HG03108 (cell line): ENCODE data around the gene MYO19.
"Not testable (repeated sequence)": the region's sequence is repeated elsewhere in the genome, so short reads cannot be mapped to it uniquely, and the experiment has no call there.

Source experiments
- ATAC-seq: cut with Tn5 transposase; IDR thresholded peaks from one replicate; pipeline ENCODE4 v1.9.1; 2021; ENCODE audit warnings: moderate library complexity; ENCODE audit not compliant: unreplicated experiment

MYO19 gene

DNA sequence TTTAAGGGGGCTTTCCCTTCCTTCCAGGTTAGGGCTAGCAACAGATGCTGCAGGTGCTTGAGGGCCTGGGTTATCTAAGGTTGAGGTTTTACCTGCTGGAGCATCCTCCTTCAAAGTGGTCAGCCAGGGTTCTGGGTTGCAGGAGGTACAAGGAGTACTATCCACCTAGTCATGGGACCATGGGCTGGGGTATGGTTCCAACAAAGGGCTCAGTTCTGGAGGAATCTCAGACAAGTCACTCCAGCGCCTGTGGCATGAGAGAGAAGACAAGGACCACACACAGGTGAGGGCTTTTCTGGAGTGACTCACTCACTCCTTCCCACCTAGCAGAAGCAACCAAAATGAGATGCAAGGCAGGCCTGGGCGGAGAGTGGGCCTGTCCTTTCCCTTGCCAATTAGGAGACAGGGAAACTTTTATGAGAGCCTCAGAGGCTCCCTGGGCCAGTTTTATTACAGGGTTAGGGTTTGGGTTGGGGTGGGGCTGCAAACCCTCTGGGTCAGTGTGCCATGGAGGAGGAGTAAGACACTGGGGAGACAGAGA, 2.2 kb downstream of the MYO19 start:
- ATAC-seq = no peak

DNA sequence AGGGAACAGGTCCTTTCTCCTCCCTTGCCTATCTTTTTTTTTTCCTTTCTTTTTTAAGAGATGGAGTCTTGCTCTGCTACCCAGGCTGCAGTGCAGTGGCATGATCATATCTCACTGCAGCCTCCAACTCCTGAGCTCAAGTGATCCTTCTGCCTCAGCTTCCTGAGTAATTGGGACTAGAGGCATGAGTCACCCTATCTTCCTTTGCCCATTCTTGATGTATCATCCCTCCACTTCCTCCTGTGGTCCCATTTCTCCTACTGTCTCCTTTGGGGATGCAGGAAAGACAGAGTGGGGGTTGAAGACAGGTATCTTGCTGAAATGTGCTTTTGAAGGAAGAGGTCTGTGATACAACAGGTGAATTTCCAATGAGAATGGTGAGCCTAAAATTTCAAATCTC, 5.5 kb downstream of the MYO19 start:
- no peak for ATAC-seq

DNA sequence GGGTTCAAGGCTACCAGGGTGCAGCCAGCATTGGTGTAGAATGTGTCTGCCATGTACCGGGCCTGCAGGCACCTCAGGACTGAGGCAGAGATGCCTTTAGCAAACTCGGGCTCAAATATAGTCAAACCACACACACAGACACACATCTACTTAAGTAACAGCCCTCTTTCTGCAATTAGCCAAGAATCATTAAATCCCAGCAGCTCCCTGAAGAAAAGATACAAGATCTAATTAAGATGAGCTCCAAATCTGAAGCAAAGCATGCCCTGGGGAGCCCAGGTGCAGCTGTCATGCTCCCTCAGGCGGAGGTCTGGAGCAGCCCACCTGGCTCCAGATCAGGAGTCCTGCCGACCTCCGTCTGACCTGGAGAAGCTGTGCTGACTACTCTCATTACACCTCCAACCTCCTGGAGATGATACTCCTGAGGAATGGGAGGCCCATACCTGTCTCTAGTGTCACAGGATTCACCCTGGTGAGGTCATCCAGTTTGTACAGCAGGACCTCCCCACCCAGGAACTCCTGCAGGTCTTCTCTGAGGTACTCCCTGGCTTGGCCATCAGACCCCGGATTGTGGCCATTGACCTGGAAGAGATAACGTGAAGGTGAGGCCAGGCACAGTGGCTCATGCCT, 6.9 kb downstream of the MYO19 start:
- no peak for ATAC-seq

DNA sequence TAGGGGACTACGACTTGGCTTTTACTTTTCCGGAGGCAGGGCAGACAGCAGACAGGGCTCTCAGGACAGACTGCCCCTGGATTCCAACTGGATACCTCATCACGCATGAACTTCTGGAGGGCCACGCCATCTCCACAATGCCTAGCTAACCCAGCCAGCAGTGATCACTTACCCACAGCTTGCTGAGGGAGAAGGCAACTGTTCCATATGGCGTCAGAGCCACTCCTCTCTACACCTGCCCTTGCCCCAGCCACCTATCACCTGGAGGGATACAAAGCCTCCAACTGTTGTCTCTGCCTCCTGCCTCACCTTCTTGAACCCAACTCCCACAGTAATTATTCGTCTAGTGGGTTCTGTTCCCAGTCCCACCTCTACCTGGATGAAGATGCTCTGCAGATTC, 8.8 kb downstream of the MYO19 start:
- ATAC-seq = no peak

DNA sequence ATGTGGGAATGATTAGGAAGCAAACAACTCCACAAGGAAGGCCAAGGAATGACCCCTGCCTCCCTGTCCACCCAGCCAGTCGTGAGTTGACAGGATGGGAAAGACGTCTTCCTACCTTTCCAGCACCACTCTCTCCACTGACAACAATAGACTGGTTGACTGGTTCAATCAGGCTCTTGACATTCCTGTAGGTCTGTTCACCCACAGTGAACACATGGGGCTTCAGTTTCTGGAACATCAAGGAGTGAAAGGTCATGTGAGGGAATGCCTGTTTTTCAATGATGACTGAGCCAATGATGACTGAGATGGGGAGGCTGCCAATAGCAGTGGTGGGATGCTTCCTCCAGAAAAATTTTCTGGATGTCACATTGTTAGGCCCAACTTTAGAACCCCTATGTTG, 9.6 kb downstream of the MYO19 start:
- no peak for ATAC-seq

DNA sequence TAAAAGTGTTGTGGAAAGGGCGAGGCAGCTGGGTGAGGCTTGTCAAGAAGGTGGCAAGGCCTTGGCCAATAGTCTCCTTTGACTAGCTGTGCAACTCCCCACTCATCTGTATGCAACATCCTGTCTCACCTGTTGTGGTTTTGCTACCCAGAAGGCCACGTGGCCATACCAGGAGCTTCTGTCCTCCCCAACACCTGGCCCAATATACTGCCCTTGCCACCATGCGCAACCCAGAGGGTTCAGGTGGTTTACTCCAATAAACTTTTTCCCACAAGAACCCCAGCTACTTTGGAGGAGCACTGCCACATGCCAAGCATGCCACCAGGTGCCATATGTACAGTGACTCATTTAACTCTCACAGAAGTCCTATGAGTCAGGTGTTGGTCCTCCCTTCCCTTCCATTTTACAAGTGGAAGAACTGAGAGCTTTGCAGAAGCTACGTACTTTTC, 10.2 kb downstream of the MYO19 start:
- ATAC-seq = no peak

DNA sequence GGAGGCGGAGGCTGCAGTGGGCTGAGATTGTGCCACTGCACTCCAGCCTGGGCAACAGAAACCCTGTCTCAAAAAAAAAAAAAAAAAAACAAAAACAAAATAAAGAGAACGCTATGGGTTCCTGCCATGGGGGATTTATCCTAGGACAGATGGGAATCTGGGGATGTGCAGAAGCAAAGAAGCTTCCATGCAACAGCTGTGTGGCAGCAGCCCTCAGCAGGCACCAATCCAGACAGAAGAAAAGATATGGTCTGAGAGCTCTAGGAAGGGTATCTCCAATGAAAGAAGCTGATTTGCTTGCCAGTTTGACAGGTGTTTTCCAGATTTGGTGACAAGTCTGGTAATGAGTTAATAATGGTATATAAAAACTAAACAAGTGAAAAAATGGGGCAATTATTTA, 11.6 kb downstream of the MYO19 start:
- no peak for ATAC-seq

DNA sequence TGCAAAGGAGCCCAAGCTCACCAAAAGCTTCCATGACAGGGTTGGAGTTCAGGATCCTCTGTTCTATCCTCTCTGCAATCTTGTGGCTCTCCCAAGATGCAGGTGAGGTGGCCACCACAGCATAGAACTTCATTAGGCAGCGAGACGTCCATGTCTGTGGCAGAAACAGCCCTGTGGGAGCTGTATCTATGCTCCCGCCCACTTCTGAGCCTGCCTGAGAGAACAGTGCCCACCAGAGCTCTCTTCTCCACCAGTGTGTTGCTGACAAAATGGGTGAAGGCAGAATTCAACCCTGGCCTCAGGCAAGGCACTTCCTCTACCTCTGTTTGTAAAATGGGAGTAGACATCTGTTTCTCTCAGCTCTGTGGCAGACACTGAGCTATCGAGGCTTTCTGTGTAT, 18.8 kb downstream of the MYO19 start:
- ATAC-seq = no peak

DNA sequence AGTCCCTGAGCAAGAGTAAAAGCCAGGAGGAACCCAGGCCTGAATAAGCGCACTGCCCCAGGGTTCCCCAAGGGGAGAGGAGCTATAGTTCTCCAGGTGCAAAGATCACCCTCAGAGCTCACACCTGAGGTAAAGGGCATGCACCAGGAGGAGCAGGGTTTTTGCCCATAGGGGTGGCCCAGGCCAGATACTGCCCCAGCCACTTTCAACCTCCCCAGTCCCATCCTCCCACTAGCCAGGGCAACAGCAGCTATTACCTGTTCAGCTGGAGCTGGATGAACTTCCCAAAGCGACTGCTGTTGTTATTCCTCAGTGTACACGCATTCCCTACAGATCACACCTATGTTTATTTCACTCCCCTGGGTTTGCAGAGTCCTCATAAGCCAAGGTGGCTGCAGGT, 19.8 kb downstream of the MYO19 start:
- no peak for ATAC-seq

DNA sequence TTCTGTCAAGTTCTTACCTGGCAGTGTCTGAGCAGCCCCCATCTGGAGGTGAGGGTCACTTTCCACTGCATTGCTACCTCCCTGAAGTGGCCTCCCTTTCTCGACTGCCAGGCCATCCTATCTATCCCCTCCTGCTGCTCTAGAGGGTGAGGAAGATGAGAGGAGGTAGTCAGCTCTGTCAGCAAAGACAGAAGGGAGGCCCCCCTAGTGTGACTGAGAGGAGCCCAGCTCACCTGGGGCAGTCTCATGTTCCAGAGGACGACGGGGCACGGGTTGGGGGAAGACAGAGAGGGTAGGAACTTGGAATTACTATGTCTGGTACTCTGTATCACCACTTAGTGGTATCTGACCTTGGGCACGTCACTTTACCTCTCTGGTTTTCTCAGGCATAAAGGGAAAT, 22.0 kb downstream of the MYO19 start:
- ATAC-seq = no peak

DNA sequence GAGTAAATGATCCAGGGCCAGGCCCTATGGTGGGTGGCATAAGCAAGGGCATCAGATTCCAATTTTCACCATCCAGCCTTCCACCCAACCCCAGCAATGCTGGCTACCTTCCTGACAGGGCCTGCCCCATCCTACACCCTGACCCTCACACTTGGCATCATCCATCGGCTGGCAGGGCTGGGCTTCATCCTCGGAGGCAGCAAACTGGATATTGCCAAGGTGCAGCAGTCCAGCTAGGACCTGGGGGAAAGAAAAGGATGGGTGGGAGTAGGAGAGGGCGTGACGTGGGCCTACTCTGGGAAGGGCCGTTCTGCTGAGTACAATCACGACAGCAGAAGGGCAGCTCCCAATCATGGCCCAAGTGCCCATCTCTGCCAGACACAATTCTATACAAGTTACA, 23.5 kb downstream of the MYO19 start:
- ATAC-seq = no peak

DNA sequence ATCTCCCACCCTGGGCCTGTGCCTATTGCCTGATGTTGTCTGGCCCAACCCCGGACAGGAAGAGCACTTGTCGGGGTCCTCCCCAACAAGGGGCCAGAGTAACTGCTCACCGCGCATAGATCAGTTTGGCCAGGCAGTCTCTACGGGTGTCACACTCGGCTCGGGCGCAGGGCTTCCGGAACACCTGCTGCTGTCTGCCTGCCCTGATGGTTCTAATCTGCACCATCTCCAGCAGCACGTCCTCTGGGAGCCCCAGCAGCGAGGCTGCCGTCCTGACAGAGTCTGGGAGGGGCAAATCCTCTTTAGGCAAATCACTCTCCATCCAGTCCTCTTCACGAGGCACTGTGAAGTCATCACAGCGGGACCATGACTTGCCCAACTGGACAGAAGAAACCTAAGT, 24.0 kb downstream of the MYO19 start:
- ATAC-seq = no peak

DNA sequence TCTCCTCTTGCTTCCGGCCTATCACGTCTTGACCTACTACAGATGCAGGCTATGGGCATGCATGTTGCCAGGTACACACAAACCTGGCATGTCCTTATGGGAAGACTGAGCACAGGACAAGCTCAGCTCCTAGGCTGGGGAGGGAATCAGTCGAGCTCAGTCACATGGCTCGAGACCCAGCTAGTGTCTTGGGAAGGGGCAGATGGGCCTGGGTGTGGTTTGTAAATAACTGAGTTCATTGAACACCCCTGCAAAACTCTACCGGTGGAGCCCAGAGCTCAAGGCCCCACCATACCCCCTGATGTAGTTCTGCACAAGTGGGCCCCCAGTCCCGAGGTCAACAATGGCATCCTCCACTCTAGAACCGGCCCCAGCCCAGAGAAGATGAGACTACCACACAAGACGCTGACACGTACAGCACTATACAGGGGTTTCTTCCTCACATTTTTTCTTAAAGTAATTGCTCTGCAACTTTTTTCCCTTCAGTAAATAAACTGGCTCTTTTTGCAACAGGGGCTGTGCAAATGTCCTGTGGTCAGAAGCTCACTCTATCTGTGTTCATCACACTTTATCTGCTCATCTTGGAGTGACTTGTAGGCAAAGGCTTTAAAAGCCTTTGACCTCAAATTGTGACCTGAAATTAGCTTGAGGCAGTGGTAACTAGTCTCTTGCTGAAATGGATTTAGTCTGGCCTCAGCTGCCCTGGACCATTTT, 25.2 kb downstream of the MYO19 start:
- ATAC-seq = no peak

DNA sequence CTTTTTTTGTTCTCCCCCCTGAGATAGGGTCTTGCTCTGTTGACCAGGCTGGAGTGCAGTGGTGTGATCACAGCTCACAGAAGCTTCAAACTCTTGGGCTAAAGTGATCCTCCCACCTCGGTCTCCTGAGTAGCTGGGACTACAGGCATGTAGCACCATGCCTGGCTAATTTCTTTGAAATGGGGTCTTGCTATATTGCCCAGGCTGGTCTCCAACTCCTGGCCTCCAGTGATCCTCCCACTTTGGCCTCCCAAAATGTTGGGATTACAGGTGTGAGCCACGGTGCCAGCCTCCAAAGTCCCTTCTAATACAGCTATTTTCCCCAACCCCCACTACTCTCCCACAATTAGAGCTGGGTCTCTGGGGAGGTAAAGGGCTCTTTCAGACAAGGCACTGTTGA, 26.2 kb downstream of the MYO19 start:
- ATAC-seq = not testable (repeated sequence)

DNA sequence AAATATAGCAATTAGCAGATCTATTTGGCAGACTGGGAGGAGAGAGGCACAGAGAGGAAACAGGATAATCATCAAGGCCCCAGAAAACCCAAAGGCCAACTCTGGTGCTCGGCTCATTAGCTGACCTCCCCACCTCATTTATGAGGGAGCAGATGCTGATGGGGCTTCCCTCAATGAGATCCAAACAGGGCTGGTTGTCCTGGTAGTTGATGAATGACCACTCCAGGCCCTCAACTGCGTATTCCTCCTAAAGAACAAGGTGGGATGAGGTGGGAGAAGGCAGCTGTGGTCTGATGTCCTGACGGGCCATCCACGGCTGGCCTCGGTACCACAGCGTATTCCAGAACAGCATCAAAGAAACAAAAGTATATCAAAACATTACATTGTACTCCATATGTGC, 27.4 kb downstream of the MYO19 start:
- ATAC-seq = no peak

DNA sequence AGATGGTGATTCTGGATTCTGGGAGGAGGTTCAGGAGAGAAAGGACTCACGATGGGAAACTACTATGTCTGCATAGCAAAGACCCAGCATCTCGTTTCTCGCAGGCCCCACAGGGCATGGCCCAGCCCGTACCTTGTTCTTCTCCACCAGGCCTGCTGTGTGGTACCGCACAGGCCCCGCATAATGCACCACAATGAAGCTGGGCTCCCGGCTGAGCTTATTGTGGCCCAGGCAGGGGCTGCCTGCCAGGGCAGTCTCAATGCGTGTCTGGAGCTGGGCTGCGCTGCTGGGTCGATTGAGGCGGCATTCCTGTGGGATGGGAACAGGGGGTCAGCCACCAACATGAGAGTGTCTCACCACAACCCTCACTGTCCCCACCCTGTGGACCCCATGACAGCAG, 27.8 kb downstream of the MYO19 start:
- no peak for ATAC-seq

DNA sequence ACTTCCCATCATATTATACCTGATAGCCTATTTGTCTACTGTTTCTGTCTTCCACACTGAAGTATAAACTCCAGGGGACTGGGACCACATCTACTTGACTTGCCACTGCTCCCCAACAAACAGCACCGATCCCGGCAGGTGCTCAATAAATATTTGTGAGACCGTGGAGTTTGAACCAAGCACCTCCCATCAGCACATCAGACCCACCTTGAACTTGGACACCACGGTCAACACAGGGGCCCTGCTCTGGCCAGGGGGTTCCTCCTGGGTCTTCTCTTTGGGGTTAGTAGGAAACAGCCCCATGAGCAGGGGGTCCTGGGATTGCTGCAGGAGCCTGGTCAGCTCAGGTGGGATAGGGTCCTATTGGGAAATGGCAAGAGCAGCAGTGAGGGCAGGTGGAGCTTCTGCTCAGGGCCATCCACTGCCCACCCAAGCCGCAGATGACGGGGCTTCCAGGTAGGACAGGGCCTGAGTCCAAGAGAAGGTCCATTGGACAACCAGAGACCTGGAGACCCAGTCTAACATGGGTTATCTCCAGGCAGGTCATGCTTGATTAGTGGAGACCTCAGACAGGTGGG, 28.3 kb downstream of the MYO19 start:
- no peak for ATAC-seq

DNA sequence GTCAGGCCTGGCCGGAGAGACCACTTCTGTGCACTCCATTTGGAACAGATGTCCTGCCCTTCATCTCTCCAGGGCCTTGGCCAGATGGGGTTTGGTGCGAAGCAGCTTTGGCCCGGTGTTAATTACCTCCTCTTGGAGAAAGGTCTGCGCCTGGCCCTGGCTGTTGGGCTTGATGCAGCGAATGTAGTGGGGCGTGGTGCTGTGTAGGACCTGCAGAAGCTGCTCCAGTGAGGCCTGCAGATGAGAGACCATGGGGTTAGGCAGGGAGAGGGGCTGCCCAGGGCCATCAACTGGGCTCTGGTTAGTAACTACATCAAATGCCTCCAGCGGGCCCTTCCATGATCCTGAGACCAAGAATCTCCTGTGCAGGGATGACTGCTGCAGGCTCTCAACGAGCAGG, 29.5 kb downstream of the MYO19 start:
- ATAC-seq = no peak

DNA sequence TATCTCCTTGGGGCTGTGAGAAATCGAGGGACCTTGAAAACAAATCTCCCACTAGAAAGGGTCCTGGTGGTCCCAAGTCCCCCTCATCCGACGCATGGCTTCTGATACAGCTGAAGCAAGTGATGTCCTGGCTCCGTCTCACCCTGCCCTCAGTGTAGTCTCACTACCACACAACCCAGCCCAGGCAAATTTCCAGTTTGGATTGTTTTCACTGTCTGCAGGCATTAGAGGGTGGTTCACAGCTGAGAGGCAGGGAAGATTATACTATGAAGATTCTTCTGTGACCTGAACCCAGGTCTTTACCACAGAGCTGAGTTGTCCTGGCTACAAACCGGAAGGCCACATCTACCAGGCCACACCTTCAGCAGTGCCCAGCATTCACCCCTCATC, 30.5 kb downstream of the MYO19 start:
- ATAC-seq = no peak

DNA sequence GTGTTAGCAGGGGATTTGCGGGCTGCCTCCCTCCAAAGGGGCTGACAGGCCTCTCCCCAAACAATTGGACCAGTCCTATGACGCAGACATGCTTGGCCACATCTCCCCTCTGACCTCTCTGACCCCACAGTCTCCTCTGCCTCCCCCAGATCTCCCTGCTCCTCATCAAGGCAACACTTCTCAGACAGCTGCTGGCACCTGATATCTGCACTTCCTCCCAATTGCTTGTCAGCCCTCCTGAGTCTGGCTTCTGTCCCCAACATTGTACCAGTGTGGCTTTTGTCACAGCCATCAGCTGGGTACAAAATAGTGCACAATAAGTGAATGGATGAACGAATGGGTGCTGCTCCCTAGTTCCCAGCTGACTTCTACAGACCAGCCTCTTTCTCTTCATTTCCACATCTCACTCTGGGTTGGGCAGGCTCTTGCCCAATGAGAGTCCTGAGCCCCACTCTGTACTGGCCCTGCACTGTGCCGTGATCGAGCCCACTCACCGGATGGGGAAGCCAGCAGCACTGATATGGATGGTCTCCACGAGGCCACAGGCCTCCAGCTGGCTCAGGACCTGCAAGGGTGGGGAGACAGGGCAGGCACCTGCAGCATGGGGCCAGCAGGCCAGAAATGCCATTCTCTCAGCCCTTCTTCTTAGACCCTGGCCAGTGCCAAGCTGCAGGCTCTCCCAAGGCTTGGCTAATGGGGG, 31.1 kb downstream of the MYO19 start:
- ATAC-seq = no peak

DNA sequence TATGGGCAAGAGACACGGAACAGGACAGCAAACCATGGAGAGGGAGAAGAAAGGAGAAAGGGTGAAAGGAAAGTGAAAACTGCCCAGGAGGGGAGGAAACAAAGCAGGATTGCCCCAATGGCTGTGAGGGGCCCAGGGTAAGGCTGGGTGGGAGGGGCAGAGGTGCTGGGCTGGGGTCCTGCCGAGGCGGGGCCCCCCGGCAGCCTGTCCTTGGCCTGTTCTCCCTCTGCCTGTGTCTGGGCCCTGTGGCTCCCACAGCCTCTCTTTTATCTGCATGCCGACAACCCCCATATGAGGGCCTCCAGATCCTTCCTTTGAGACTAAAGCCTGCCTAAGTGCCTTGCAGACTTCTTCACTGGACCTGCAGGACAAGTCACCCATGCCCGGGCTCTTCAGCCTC, 32.7 kb downstream of the MYO19 start:
- no peak for ATAC-seq

DNA sequence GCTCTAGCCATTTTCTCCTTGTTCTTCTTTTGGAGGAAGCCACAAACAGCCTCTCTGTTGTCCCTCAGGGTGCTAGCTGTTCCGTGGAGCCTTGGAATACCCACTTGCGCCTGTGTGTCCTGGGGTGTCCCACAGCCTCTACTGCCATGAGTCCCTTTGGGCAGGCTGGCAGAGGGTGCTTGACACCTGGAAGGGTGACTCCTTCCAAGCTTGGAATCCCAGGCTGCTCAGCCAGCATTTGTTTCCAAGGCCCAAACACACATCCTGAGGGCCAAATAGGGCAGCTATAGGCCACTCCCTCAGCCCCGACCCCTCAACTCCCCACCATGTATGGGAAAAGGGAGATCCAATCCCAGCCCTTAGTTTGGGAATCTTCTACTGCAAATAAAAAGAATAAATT, 33.3 kb downstream of the MYO19 start:
- ATAC-seq = no peak
